ENCODE data around the gene NLGN1. TPM values are rescaled to one million over a fixed set of nuclear protein-coding genes. Genes with fewer than 3 reads are reported as not detected.

The NLGN1 gene
- total RNA-seq, 1 donor from 2014 or later = 6.5 TPM

DNA sequence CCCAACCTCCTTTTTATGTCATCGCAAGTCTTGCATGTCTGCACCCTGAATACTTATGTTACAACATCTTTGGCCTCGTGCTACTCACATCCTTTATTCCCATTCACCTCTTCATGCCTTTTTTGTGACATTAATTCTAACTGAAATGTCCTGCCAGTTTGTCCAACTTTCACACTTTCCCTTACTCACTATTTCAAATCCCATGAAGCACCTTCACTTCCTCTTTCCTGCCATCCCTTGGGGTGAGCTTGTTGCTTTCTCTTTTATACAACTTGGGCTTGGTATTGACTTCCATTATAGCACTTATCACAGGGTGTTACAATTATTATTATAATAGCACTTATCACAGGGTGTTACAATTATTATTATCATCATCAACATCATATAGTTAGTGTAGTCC lies 496.3 kb downstream of the NLGN1 start:
- DNase-seq (ENCODE audit: low spot score) = no peak

DNA sequence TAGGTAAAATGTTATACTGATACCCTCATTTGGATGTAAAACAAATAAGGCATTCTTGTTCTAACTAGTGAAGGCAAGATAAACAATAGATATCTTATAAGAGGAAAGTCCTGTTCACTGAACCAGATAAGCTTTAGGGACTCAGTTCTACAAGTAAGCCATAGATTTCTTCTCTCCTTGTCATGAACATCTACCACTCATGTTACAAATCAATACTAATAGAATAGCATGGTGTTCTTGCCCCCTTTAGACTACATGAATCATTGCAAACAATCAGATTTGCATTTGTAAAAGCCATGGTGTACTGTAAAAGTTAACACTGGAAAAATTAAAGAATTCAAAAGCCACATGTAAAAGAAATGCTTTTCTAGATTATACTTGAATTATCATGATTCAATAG lies 500.1 kb downstream of the NLGN1 start:
- DNase-seq (ENCODE audit: low spot score) = no peak

DNA sequence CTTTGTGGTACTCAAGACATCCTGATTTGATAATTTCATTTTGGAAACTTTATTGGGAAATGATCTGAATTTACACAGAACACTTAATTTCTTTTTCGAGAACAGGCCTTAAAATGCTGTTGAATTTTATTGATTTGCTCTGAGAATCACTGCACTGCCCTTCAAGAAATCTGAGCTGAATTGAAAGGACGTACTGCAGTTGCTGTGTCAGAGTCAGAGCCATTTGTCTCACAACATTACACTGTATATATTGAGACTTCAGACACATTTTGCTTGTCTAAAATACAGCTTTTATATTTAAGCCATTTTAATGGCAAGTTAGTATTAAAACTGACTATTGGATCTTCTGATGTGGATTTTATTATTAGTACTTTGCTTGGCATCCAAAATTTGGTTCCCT lies 504.1 kb downstream of the NLGN1 start:
- no peak for DNase-seq (ENCODE audit: low spot score)

DNA sequence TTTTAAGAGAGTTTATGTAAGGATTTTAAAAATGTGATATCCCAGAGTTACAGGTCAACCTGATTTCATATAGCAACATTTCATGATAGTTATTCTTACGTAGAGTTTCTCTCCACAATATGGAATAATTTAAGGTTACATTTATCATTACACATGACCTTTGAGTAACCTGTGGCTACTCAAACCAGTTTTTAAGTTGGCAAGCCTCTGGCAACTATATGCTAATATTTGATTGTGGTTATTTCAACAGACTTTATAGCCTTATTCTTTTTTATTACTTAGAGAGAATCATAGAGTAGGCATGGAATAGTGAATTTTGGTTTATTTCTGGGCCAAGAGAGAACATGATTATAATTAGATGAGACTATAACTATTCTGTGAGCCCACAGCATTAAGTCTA lies 504.9 kb downstream of the NLGN1 start:
- DNase-seq (ENCODE audit: low spot score) = no peak

DNA sequence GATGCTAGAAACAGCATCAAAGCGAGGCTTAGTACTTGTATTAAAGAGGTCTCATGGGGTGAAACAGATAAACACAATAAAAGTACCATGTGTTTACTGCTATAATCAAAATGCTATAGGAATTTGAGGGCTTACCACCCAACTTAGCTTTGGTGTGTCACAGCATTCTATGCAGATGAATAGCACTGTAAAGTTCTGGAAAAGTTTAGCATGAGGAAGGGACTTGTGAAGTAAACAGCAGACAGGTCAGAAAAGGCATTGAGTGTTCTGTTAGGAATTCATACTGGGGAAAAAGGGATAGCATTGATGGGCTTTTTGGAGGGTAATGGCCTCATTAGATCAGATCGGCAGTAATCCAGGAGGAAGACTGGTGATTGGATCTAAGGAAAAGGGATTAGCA lies 505.3 kb downstream of the NLGN1 start:
- no peak for DNase-seq (ENCODE audit: low spot score)

DNA sequence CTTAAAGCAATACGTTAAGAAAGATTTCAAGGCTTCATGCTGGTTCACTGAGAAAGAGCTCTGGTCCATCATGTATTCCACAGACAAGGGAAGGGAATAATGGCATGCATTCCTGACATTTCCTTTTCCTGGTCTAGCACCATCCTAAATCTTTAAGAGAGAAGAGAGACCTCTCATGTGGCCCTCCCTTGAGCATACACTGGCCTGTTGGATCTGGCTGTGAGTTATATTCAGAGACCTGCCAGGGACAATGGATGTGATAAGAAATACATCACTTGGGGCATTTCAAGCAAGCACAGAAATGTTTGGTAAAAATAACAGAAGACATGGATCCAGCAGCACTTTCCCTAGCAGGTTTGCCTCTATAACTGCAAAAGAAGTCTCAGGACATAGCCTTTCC lies 507.8 kb downstream of the NLGN1 start:
- DNase-seq (ENCODE audit: low spot score) = no peak

DNA sequence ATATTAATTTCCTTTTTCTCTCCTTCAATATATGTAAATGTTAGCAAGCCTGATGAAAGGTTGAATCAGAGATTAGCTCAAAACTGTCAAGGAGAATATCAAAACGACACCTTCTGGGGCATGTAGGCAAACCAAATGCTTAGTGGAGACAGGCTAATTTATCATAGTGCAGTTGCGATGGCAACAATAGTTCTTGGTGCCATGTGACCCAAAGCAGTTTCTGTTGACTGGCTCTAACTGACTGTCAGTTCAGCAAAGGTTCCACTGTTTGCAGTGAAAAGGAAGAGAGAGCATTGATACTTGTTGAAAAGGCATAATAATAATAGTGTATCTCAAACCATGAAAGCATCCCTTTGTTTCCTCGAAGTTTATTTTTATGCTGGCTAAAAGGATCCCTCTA lies 513.9 kb downstream of the NLGN1 start:
- DNase-seq (ENCODE audit: low spot score) = no peak

DNA sequence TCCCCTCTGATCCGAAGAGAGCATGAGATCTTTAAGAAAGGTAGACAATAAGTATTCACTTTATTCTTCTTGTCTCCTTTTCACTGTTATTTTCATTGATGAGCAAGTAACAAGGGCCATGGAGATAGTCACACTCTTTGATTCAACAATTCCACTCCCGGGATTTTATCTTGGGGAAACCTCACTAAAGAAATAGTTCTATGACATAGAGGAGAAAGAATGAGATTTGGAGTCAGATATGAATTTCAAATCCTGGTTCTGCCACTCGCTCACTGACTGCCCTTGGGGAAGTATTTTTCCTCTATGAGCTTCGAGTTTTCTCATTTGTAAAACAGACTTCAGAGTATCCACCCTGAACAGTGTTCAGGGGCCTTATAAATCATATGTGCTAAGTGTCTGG lies 514.6 kb downstream of the NLGN1 start:
- DNase-seq (ENCODE audit: low spot score) = no peak

DNA sequence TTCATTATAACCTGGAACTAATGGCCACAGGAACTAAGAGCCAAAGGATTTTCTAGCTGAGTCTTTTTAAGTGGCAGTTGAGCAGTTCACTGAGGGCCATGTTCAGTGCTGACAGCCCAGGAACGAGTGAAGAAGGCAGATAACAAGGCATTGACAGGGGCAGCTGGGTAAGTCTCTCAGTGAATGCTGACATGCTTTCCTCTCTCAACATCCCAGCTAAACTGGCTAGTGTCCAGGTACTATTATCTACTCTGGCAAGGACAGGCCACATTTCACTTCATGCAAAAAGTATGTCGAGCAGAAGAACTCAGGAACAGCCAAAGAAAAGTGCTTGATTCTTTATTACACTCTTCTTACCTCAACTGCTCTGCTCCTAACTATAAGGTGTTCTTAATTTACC lies 515.9 kb downstream of the NLGN1 start:
- DNase-seq (ENCODE audit: low spot score) = no peak

DNA sequence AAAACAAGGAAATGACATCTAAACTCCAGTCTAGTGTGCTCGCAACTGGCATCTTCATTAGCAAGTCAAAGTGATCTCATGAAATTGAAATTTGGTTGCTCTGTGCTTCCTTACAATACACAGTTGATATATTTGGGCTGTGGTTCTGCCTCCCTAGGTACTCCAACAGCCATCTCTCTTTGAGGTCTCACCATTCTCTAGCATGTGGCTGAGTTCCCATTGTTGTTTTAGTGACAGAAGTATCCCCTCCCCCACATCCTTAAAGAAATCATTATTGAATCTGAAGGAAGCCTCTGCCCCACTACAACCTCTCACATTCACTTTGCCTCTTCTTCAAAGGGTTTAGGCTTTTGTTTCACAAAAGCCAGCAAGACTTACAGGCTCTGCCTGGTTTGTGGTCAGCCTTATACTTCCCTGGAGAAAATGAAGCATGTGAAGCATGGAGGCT lies 516.5 kb downstream of the NLGN1 start:
- no peak for DNase-seq (ENCODE audit: low spot score)

DNA sequence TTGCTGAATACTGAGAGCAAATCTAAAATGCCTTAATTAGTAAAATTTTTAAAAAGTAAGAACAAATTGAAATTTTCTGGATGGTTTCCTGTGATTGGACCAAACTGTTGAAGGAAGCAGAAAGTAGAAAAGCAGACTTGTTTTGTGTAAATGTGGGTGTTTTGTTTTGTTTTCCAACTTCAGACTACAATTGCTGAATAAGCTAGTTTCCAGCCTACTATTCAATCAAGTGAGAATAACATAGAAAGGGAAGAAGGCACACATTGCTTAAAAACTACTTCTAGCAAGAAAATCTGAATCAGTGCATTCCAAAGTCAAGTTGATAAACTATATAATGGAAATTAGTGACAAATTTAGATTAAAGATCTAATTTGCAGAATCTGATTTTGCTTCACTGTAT lies 519.3 kb downstream of the NLGN1 start:
- no peak for DNase-seq (ENCODE audit: low spot score)

DNA sequence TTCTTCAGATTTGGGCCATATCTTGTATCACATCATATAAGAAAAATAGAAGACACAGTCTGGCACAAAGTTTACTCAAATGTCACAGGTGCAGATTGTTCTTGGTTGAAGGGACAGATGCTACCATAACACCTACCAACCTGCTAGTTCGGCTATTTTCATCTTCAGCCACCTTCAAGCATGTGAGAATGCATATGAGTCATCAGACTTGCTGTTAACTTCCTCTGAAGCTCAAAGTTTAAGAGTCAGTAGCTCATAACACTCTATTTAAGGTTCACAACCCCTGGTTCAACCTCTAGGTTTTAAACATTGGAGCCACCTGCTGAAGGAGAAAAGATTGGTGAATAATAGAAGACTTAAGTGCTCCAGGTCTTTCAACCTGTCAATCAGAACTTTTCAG lies 522.8 kb downstream of the NLGN1 start:
- no peak for DNase-seq (ENCODE audit: low spot score)

DNA sequence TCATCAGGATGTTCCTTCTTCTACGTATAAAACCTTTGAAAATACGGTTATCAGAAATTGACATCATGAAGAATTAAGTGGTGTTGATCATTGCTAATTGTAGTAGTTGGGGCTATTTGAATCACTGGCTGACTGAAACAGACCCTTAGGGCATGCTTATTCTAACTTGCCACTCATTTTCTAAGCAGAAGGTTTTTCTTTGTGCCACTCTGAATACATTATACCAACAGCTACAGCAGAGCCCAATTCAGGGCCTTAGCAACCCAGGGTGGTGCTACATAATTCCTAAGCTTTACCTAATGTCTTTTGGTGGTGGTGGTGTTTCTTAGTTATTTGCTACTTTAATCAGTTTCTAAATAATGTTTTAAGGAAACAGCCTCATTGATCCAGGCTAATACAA lies 524.2 kb downstream of the NLGN1 start:
- DNase-seq (ENCODE audit: low spot score) = no peak

DNA sequence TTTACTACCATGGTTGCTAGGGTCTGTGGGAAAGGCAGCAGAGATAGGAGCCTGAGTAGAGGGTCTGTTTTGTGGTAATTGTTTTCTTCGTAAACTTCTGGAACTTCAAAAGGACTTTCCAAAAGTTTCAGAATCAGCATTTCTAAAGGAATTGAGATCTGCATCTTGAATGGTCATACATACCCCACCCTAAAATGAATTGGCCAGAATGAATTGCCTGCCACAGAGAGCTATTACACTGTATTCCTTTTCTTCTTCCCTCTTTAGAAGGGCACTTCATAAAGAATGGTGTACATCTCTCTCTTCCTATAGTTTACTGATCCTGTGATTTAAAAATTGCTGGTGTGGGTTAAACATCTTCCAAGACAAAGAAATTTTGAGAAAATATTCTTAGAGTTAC lies 525.7 kb downstream of the NLGN1 start:
- DNase-seq (ENCODE audit: low spot score) = no peak

DNA sequence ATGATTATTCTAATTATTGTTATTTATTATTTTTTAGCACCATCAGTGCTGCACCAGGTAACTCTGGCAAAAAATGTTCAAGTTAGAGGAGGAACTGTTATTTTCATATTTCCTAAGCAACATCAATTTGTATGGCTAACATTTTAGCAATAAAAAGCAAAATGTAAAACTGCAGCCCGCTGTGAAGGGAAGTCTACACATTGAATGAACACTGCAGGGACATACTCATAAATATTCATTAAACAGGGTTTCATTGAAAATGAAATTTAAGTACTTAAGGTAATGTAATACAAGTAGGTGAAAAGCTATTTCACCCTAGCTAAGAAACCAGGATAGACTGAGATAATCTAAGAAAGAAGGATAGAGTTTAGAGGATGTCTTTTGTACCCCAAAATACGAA lies 532.7 kb downstream of the NLGN1 start:
- no peak for DNase-seq (ENCODE audit: low spot score)

DNA sequence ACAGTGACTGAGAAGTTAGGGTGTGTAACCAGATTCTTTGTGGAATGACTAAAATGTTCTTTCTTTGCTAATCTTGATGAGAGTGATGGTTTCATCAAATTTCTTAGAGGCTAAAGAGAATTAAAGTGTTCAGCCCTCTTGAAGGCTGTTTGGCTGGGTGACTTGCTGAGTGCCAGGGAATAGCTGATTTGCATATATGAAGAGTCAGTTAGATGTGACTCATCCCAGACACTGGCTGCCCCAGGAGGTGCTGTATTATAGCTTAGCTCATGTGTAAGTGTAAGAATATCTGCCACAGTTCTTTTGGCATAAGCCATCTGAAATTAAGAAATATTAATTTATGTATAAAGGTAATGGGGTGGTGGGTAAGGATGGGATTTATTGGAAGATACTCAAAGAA lies 535.1 kb downstream of the NLGN1 start:
- no peak for DNase-seq (ENCODE audit: low spot score)

DNA sequence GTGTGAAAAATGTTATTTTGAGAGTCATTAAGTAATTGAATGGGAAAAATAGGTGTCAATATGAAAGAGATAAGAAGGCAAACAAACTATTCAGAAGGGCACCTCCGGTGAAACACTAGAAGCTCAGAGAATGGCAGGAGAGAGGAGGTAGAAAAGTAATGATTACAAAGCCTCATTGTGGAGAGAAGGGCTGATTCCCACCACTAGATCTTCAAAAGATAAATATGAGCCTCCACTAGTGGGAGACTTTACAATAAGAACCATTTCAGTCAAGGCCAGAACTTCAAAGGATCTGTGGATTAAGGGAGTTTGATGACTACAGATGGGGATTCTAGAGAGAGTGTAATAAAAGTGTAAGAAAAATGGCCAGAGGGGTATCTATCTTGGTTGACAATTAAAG lies 535.6 kb downstream of the NLGN1 start:
- DNase-seq (ENCODE audit: low spot score) = no peak

DNA sequence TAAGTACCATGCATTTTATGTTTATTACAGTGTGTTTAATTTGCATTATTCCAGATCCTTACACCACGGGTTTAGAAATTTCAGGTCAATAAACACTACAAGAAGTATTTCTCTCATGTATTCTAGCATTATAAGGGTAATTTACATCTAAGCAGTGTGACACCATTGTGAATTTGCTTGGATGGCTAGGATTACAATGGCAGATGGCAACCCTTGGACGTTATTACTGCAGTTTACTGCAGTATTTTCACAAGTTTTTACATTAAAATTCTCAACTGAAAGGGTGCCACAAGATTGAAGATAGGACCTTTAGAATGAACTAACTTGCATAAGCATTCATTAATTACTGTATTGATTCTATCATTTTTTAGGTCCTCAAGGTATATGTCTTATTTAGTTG lies 538.8 kb downstream of the NLGN1 start:
- DNase-seq (ENCODE audit: low spot score) = no peak

DNA sequence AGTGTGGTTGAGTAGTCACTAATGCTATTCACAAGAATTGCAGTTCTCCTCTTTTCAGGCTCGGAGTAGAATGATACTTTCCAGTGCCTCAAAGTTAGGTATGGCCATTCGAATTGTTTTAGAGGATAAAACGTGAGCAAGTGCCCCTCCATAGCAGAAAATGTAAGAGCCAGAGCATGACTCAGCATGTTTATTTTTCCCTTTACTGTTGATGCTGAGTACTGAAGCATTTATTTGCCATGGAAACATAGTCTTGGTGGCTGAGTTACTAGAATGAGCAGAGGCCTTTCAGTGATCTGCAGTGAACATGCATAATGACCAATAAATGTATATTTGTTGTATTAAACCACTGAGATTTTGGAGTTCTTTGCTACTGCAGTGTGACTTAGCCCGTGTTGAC lies 540.6 kb downstream of the NLGN1 start:
- DNase-seq (ENCODE audit: low spot score) = no peak

DNA sequence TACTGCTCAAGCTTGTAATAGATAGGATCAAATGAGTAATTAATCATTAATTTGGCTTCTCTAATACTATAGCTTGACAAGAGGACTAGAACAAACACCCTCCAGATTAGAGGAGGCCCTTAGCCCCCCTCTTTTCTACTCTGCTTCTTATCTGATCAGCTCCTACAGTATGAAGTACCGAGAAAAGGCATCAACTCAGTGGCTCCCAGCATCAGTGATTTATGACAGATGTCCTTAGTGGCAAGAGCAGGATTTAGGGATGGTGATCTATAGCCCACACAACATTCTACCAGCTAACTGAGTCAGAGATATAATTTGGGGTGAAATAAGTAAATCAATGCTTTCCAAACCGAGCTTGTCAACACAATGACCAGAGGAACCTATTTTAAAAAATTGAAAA lies 541.1 kb downstream of the NLGN1 start:
- DNase-seq (ENCODE audit: low spot score) = no peak

DNA sequence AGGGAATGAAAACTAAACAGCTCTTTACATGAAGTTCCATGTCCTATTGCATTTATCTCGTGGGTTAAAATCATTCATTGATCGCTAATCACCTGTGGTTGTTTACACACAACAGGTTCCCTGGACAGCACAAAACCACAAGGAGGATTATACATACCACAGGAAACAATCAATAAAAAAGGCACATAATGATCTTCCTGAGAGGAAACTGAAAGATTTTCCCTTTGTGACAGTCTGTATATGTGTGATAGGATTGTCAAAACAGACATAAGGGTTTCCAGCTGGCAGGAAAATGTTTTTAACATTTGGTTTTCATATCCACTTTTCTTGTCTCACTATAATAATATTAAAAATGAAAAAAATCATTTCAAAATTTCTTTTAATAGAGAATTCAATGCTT lies 541.8 kb downstream of the NLGN1 start:
- DNase-seq (ENCODE audit: low spot score) = no peak

DNA sequence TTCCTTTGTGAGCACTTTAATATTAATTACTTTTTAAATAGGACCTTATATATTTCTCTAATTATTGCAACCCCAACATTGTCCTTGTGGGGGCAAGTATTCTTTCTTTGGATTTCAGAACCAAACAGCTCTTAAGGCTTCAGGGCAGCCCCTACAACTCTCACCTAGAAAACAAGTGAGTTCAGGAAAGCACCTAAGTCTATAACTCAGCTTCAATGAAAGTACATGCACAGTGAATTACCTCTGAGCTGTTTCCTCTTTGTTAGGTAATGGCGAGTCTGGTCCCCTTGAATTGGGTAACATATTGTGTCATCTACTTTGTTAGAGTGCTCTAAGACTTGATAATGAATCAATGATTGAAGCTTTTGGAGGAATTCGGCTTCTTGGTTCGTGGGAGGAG lies 545.7 kb downstream of the NLGN1 start:
- DNase-seq (ENCODE audit: low spot score) = no peak

DNA sequence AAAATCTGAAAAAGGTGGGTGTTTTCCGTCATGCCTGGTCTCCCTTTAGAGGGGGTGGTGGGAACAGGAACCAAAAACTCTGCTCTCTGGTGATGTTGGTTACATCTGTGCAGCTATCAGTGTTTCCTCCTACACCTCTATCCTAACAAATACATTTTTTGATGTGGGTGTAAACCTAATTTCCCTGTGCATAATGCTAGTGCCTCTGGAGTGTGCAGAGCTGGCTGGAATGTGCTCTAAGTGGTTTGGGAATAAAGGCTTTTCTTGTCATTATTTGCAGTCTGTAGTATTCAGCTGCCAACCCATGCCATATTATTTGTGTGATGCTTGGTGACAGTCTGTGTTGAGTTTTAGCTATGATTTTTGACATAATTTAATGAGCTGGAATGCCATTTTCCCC lies 547.6 kb downstream of the NLGN1 start:
- DNase-seq (ENCODE audit: low spot score) = no peak

DNA sequence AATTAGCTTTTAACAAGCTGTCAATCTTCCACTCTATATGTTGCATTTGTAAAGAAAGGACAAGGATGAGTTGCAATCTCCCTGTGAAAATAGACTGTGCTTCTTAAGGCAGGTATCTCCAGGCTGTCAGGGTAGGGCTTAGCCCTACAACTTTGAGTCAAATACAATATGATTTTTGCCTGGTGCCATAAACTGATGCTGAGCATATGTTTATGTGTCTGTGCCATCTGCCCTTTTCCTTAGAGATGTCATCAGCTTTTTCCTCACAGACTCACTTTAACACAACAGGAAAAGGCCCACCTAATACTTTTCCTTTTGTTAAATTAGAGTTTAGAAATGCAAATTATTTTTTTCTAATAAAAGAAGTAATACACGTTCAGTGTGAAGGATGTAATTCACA lies 548.3 kb downstream of the NLGN1 start:
- no peak for DNase-seq (ENCODE audit: low spot score)

DNA sequence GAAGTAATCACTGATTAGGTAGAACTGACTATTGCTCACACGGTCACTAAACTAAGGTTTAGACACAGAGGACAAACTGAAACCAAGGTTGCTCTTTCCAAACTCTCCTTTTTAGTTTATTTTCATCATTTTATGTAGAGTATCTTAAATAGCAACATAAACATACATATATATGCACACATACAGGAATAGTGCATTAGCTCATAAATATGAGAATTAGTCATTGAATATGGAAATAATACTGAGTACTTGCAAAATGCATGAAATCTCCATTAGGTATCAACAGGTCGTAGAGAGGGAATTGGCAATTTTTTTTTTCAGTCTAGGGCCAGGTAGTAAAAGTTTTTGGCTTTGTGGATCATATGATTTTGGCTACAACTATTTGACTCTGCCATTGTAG lies 557.1 kb downstream of the NLGN1 start:
- no peak for DNase-seq (ENCODE audit: low spot score)

Measured in mesenteric fat pad (tissue), 1 donor.